Esophagus squamous epithelium (tissue), 4 donors: ENCODE results near the gene HMHB1.

Experiments
- POLR2A ChIP-seq, 4 donors: fragments of 450-650 bp; IDR thresholded peaks; one replicate each; pipeline ENCODE4 v1.6.1; 2017; ENCODE audit warnings: antibody characterized with exemption in 4 of 4, mild to moderate bottlenecking in 4 of 4, moderate library complexity in 3 of 4
- TF ChIP-seq, protein P1 (sequence below), 6 experiments: fragments of 450-650 bp in 4 of 6; fragments of 200-600 bp in 2 of 6; sonication (generic) in 2 of 6; IDR thresholded peaks; one replicate each; pipeline ENCODE4 v1.5.1; 2016 to 2019; ENCODE audit warnings: antibody characterized with exemption in 6 of 6, mild to moderate bottlenecking in 4 of 6, moderate library complexity in 4 of 6

GRCh38 chr5:143788401-143788800, 23.6 kb upstream of the HMHB1 start:
- no peak for TF ChIP-seq POLR2A (IDR thresholded peaks at IDR 0.05)
- TF ChIP-seq, protein P1, sequence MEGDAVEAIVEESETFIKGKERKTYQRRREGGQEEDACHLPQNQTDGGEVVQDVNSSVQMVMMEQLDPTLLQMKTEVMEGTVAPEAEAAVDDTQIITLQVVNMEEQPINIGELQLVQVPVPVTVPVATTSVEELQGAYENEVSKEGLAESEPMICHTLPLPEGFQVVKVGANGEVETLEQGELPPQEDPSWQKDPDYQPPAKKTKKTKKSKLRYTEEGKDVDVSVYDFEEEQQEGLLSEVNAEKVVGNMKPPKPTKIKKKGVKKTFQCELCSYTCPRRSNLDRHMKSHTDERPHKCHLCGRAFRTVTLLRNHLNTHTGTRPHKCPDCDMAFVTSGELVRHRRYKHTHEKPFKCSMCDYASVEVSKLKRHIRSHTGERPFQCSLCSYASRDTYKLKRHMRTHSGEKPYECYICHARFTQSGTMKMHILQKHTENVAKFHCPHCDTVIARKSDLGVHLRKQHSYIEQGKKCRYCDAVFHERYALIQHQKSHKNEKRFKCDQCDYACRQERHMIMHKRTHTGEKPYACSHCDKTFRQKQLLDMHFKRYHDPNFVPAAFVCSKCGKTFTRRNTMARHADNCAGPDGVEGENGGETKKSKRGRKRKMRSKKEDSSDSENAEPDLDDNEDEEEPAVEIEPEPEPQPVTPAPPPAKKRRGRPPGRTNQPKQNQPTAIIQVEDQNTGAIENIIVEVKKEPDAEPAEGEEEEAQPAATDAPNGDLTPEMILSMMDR (IDR thresholded peaks at IDR 0.05), result no peak
